Naive thymus-derived CD4-positive, alpha-beta T cell (primary cell): Measurements from ENCODE around the gene SCP2. TPM values are rescaled to one million over a fixed set of nuclear protein-coding genes. Genes with fewer than 3 reads are reported as not detected.

ENCODE experiments used
- ATAC-seq: fragments of 150-1000 bp; cut with Tn5 transposase; 2 replicates; pipeline ENCODE4 v1.10.0; 2021; ENCODE audit warnings: mild to moderate bottlenecking, moderate library complexity
- CTCF ChIA-PET: fragments of 350-600 bp; sonication (Branson Sonifier 250); formaldehyde crosslinking; loops from one replicate; lab custom pipeline; 2021; ENCODE audit warnings: antibody characterized with exemption; lab: Charles Lee
- POLR2A ChIA-PET: fragments of 350-600 bp; sonication (Branson Sonifier 250); formaldehyde crosslinking; loops from one replicate; lab custom pipeline; 2021; ENCODE audit warnings: antibody characterized with exemption, inconsistent platforms; lab: Charles Lee
- DNase-seq, 9 donors: peaks; one replicate each; pipeline versions ENCODE4 v3.0.0 to v3.0.0-alpha.2; 2020 to 2022; ENCODE audit warnings: mixed read lengths in 1 of 9
- H3K27ac ChIP-seq: one replicate; pipeline ENCODE4 v1.7.0; 2013; ENCODE audit warnings: mild to moderate bottlenecking, low read depth, low read length, moderate library complexity
- H3K27me3 ChIP-seq, 2 donors: one replicate each; pipeline ENCODE4 v1.7.0; 2013; ENCODE audit warnings: low read length in 2 of 2, mild to moderate bottlenecking in 2 of 2, moderate library complexity in 2 of 2; ENCODE audit not compliant: control insufficient read depth in 2 of 2, insufficient read depth in 2 of 2
- H3K36me3 ChIP-seq, 3 experiments: 1 replicate in 2 of 3; 2 replicates in 1 of 3; pipeline ENCODE4 v1.7.0; 2013; ENCODE audit warnings: low read length in 3 of 3, mild to moderate bottlenecking in 3 of 3, moderate library complexity in 1 of 3; ENCODE audit not compliant: insufficient read depth in 3 of 3, control insufficient read depth in 2 of 3
- H3K4me1 ChIP-seq, 2 donors: one replicate each; pipeline ENCODE4 v1.7.0; 2013; ENCODE audit warnings: low read length in 2 of 2, mild to moderate bottlenecking in 2 of 2, moderate library complexity in 1 of 2; ENCODE audit not compliant: control insufficient read depth in 2 of 2, insufficient read depth in 2 of 2
- H3K4me3 ChIP-seq: 2 replicates; pipeline ENCODE4 v1.7.0; 2013; ENCODE audit warnings: mild to moderate bottlenecking, low read length
- H3K9me3 ChIP-seq, 3 experiments: 1 replicate in 2 of 3; 2 replicates in 1 of 3; pipeline ENCODE4 v1.7.0; 2013; ENCODE audit warnings: low read length in 3 of 3; ENCODE audit not compliant: control insufficient read depth in 2 of 3
- H3K27ac Mint-ChIP-seq, 9 donors: one replicate each; pipeline ENCODE4 v1.8.0; 2020 to 2022; ENCODE audit warnings: mixed read lengths in 9 of 9, mild to moderate bottlenecking in 8 of 9, moderate library complexity in 5 of 9, inconsistent platforms in 2 of 9
- H3K27me3 Mint-ChIP-seq, 5 donors: one replicate each; pipeline ENCODE4 v1.8.0; 2021 to 2022; ENCODE audit warnings: mixed read lengths in 5 of 5, mild to moderate bottlenecking in 1 of 5
- H3K36me3 Mint-ChIP-seq, 5 donors: one replicate each; pipeline ENCODE4 v1.8.0; 2020 to 2022; ENCODE audit warnings: mixed read lengths in 5 of 5, mild to moderate bottlenecking in 3 of 5, inconsistent platforms in 1 of 5
- H3K4me1 Mint-ChIP-seq, 7 donors: one replicate each; pipeline ENCODE4 v1.8.0; 2020 to 2022; ENCODE audit warnings: mixed read lengths in 7 of 7, mild to moderate bottlenecking in 3 of 7, inconsistent platforms in 1 of 7
- H3K4me3 Mint-ChIP-seq, 10 donors: one replicate each; pipeline ENCODE4 v1.8.0; 2020 to 2022; ENCODE audit warnings: mild to moderate bottlenecking in 10 of 10, mixed read lengths in 10 of 10, moderate library complexity in 6 of 10, inconsistent platforms in 2 of 10
- H3K9me3 Mint-ChIP-seq, 11 donors: one replicate each; pipeline ENCODE4 v1.8.0; 2020 to 2022; ENCODE audit warnings: mixed read lengths in 11 of 11, mild to moderate bottlenecking in 4 of 11, inconsistent platforms in 1 of 11, moderate library complexity in 1 of 11
- intact Hi-C, 2 donors: fragments of 100-400 bp; cut with micrococcal nuclease; formaldehyde crosslinking; loops; one replicate each; pipeline ENCODE4 v1.15.1; 2023
- polyA plus RNA-seq, 2 donors: library from polyadenylated mRNA; unstranded; fragments of 300-500 nt; fragmentation: Illumina TruSeq; gene quantifications; one replicate each; pipeline ENCODE4 v1.2.3, GENCODE V29; 2021
- total RNA-seq, 6 experiments: library from RNA in 5 of 6; stranded (reverse) in 5 of 6; gene quantifications; 1 replicate in 5 of 6; 2 replicates in 1 of 6; pipeline ENCODE4 v1.2.3 and lab custom pipeline; 2021 to 2026

SCP2 gene
- total and polyA plus RNA-seq, 7 experiments from 2014 or later = 39.4 to 163 (median 69.6) TPM

- POLR2A ChIA-PET = no interaction called here
- no peaks in the 10 kb centered on the region for H3K9me3 ChIP-seq
- Mint-ChIP-seq H3K4me3 (no peak overlapping the region), H3K36me3 (no peaks in the 10 kb centered on the region), H3K4me1 (no peaks in the 10 kb centered on the region), H3K9me3 (no peaks in the 10 kb centered on the region), H3K27me3 (no peaks in the 10 kb centered on the region), H3K27ac (no peak overlapping the region)
- CTCF ChIA-PET = no interaction called here
- no peaks in the 10 kb centered on the region for H3K4me1 ChIP-seq
- H3K4me3 ChIP-seq = no peak overlapping the region
- no peaks in the 10 kb centered on the region for H3K27me3 ChIP-seq
- intact Hi-C loops = no loop called here
- no peaks in the 10 kb centered on the region for H3K36me3 ChIP-seq
- no peak overlapping the region for H3K27ac ChIP-seq
- ATAC-seq (peak; percentile 60), DNase-seq (no peak)
These were observed 163.4 kb downstream of the SCP2 start for GRCh38 chr1:53090227-53091147.

GRCh38 chr1:53091841-53092645 lies 165.0 kb downstream of the SCP2 start:
- H3K27ac Mint-ChIP-seq = no peak overlapping the region
- H3K4me3 Mint-ChIP-seq = no peak overlapping the region
- H3K36me3 ChIP-seq = no peaks in the 10 kb centered on the region
- H3K36me3 Mint-ChIP-seq = no peaks in the 10 kb centered on the region
- POLR2A ChIA-PET = no interaction called here
- no peaks in the 10 kb centered on the region for H3K9me3 Mint-ChIP-seq
- CTCF ChIA-PET = no interaction called here
- no peak for ATAC-seq
- no peak overlapping the region for H3K4me3 ChIP-seq
- H3K27me3 ChIP-seq = no peaks in the 10 kb centered on the region
- DNase-seq = no peak
- no peak overlapping the region for H3K27ac ChIP-seq
- no peaks in the 10 kb centered on the region for H3K4me1 ChIP-seq
- H3K27me3 Mint-ChIP-seq = no peaks in the 10 kb centered on the region
- intact Hi-C loops = no loop called here
- H3K4me1 Mint-ChIP-seq = no peaks in the 10 kb centered on the region
- H3K9me3 ChIP-seq = no peaks in the 10 kb centered on the region

DNA sequence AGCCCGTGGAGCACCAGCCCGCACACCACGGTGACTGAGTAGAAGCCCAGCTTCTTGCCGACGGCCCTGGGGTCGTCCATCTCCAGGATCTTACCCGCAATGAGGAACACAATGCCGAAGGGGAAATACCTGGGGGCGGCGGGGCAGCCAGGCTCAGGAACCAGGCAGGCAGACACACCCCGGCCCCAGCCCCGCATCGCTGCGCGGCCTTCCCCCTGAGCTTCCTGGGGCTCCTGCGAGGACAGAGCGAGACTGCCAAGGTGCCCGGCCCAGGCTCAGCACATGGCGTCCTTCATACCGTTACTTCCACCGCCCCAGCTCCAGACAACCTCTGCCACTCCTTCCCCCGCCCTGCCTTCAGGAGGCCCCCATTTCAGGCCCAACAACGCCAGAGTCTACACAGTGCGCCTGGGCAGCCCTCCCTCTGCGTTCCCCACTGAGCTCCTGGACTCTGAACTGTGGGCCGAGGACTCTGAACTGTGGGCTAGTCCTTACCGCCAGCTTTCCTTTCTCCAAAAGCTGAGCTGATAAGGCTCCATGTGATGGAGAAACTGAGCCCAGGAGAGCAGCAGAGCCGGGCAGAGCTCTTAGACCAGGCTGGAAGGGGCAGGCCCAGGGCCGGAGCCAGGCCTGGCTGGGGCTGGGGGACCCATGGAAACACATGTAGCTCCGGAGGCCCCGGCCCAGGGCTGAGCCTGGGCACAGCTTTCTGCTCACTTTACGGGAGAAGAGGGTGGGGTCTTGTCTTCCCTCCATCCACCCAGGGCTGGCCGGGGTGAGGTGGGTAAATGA lies 165.8 kb downstream of the SCP2 start:
- ATAC-seq (no peak), DNase-seq (no peak)
- no peaks in the 10 kb centered on the region for H3K4me1 ChIP-seq
- no peak overlapping the region for H3K4me3 ChIP-seq
- ChIA-PET CTCF (no interaction called here), POLR2A (no interaction called here)
- H3K36me3 ChIP-seq = no peaks in the 10 kb centered on the region
- H3K27me3 Mint-ChIP-seq = no peaks in the 10 kb centered on the region
- intact Hi-C loops = no loop called here
- H3K27me3 ChIP-seq = no peaks in the 10 kb centered on the region
- H3K27ac Mint-ChIP-seq = no peak overlapping the region
- H3K4me3 Mint-ChIP-seq = no peak overlapping the region
- H3K27ac ChIP-seq = no peak overlapping the region
- no peaks in the 10 kb centered on the region for H3K4me1 Mint-ChIP-seq
- no peaks in the 10 kb centered on the region for H3K36me3 Mint-ChIP-seq
- H3K9me3 Mint-ChIP-seq = no peaks in the 10 kb centered on the region
- no peaks in the 10 kb centered on the region for H3K9me3 ChIP-seq

GRCh38 chr1:53093451-53093754 lies 166.3 kb downstream of the SCP2 start:
- Histone ChIP-seq H3K9me3 (no peaks in the 10 kb centered on the region), H3K4me1 (no peaks in the 10 kb centered on the region), H3K36me3 (no peaks in the 10 kb centered on the region), H3K4me3 (no peak overlapping the region), H3K27me3 (no peaks in the 10 kb centered on the region), H3K27ac (no peak overlapping the region)
- DNase-seq = no peak
- CTCF ChIA-PET = no interaction called here
- ATAC-seq = no peak
- no peaks in the 10 kb centered on the region for H3K27me3 Mint-ChIP-seq
- no peaks in the 10 kb centered on the region for H3K36me3 Mint-ChIP-seq
- intact Hi-C loops = no loop called here
- no peak overlapping the region for H3K27ac Mint-ChIP-seq
- H3K9me3 Mint-ChIP-seq = no peaks in the 10 kb centered on the region
- no peaks in the 10 kb centered on the region for H3K4me1 Mint-ChIP-seq
- POLR2A ChIA-PET = no interaction called here
- no peak overlapping the region for H3K4me3 Mint-ChIP-seq

DNA sequence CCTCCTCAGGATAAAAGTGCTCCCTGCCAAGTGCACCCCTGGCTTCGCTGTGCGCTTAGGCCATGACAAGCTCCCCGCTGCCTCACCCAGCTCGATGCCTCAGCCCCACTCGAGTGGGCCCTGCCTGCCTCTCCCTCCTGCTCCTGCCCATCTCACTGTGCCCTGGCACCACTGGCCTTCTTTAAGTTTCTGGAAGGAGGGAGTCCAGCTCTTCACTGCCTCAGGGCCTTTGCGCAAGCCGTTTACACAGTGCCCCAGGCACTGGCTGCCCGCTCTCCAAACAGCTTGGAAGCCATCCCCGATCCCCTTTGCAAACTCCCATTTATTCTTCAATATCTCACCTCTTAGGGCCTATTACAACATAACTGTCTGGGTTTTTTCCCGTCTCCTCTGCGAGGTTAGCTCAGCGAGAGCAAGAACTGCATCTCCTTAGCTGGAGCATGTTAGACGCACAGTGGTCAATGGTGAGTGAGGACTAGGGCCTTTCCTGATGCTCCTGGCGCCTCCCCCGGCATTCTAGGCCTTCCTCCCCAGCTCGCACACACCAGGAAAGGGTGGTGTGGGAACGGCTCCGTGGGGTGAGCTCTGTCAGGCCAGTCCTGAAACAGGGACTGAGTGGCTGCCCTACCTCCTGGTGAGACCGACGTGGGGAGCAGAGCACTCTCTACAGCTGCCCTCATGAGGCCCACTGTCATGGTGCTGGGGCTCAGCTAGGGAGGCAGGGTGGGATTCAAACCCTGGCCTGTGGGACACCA lies 166.9 kb downstream of the SCP2 start:
- Histone ChIP-seq H3K4me3 (no peak overlapping the region), H3K36me3 (no peaks in the 10 kb centered on the region), H3K4me1 (no peaks in the 10 kb centered on the region), H3K9me3 (no peaks in the 10 kb centered on the region), H3K27me3 (no peaks in the 10 kb centered on the region), H3K27ac (no peak overlapping the region)
- no peaks in the 10 kb centered on the region for H3K27me3 Mint-ChIP-seq
- no peak overlapping the region for H3K27ac Mint-ChIP-seq
- H3K9me3 Mint-ChIP-seq = no peaks in the 10 kb centered on the region
- no peak overlapping the region for H3K4me3 Mint-ChIP-seq
- H3K36me3 Mint-ChIP-seq = no peaks in the 10 kb centered on the region
- DNase-seq (no peak), ATAC-seq (no peak)
- ChIA-PET POLR2A (no interaction called here), CTCF (no interaction called here)
- no peaks in the 10 kb centered on the region for H3K4me1 Mint-ChIP-seq
- intact Hi-C loops = no loop called here

GRCh38 chr1:53094533-53094919 lies 167.4 kb downstream of the SCP2 start:
- H3K4me1 ChIP-seq = no peaks in the 10 kb centered on the region
- H3K36me3 Mint-ChIP-seq = no peaks in the 10 kb centered on the region
- ATAC-seq (no peak), DNase-seq (no peak)
- CTCF ChIA-PET = no interaction called here
- no peaks in the 10 kb centered on the region for H3K27me3 ChIP-seq
- no peaks in the 10 kb centered on the region for H3K27me3 Mint-ChIP-seq
- no peak overlapping the region for H3K27ac ChIP-seq
- no peaks in the 10 kb centered on the region for H3K36me3 ChIP-seq
- no peak overlapping the region for H3K27ac Mint-ChIP-seq
- POLR2A ChIA-PET = no interaction called here
- no peaks in the 10 kb centered on the region for H3K9me3 ChIP-seq
- H3K4me3 ChIP-seq = no peak overlapping the region
- H3K9me3 Mint-ChIP-seq = no peaks in the 10 kb centered on the region
- intact Hi-C loops = no loop called here
- H3K4me3 Mint-ChIP-seq = no peak overlapping the region
- no peaks in the 10 kb centered on the region for H3K4me1 Mint-ChIP-seq
